SK-N-MC (cell line): ENCODE data around the gene CFAP221.

Experiments
- EZH2 ChIP-seq: fragments of 200-600 bp; sonication (generic); IDR thresholded peaks from one replicate; pipeline ENCODE4 v1.6.1; 2017; ENCODE audit warnings: antibody characterized with exemption
- FOXP2 ChIP-seq: optimal IDR thresholded peaks from 2 replicates; pipeline ENCODE3; 2011; ENCODE audit warnings: mild to moderate bottlenecking, moderate library complexity; ENCODE audit not compliant: insufficient read depth; ENCODE audit errors: extremely low read length, control extremely low read depth
- POLR2AphosphoS5 ChIP-seq: IDR thresholded peaks from 2 replicates; pipeline ENCODE4 v1.6.1; 2012; ENCODE audit warnings: mild to moderate bottlenecking, low read depth, low read length, borderline replicate concordance

- TF ChIP-seq EZH2 (no peak), POLR2AphosphoS5 (no peak), FOXP2 (no peak)
Observed at GRCh38 chr2:119616421-119616820, 72.2 kb downstream of the CFAP221 start.
